Activated naive CD8-positive, alpha-beta T cell treated with anti-CD3 and anti-CD28 coated beads, Interleukin-2, amount 50 U/mL, for 24 hours (primary cell): ENCODE measurements around the gene WASF3.

Experiments used
- ATAC-seq: fragments of 150-1000 bp; cut with Tn5 transposase; one replicate; pipeline ENCODE4 v1.10.0; 2021
- DNase-seq: peaks from one replicate; pipeline ENCODE4 v3.0.0; 2021
- H3K27ac Mint-ChIP-seq: one replicate; pipeline ENCODE4 v1.8.0; 2021; ENCODE audit warnings: mild to moderate bottlenecking, mixed read lengths
- H3K27me3 Mint-ChIP-seq: one replicate; pipeline ENCODE4 v1.8.0; 2021; ENCODE audit warnings: mixed read lengths
- H3K36me3 Mint-ChIP-seq: one replicate; pipeline ENCODE4 v1.8.0; 2021; ENCODE audit warnings: low read depth, mixed read lengths
- H3K4me1 Mint-ChIP-seq: one replicate; pipeline ENCODE4 v1.8.0; 2021; ENCODE audit warnings: mixed read lengths
- H3K4me3 Mint-ChIP-seq: one replicate; pipeline ENCODE4 v1.8.0; 2021; ENCODE audit warnings: mild to moderate bottlenecking, moderate library complexity, mixed read lengths
- H3K9me3 Mint-ChIP-seq: one replicate; pipeline ENCODE4 v1.8.0; 2021; ENCODE audit warnings: mixed read lengths

Gene WASF3

GRCh38 chr13:26658448-26659385 lies 101.2 kb downstream of the WASF3 start:
- Mint-ChIP-seq H3K9me3 (no peaks in the 10 kb centered on the region), H3K36me3 (no peaks in the 10 kb centered on the region), H3K4me3 (no peak overlapping the region), H3K4me1 (no peaks in the 10 kb centered on the region), H3K27me3 (peaks cover 11% of the 10 kb centered on the region), H3K27ac (no peak overlapping the region)
- ATAC-seq (no peak), DNase-seq (no peak)

- H3K27ac Mint-ChIP-seq: no peak overlapping the region
- no peak for ATAC-seq
Observed at GRCh38 chr13:26660185-26660584, 102.7 kb downstream of the WASF3 start.

GRCh38 chr13:26660766-26661165 lies 103.3 kb downstream of the WASF3 start:
- Mint-ChIP-seq H3K9me3 (no peaks in the 10 kb centered on the region), H3K27me3 (peaks cover 11% of the 10 kb centered on the region), H3K27ac (no peak overlapping the region), H3K36me3 (no peaks in the 10 kb centered on the region), H3K4me3 (no peak overlapping the region), H3K4me1 (no peaks in the 10 kb centered on the region)
- DNase-seq (no peak), ATAC-seq (no peak)

More at GRCh38 chr13:26660185-26660584, 102.7 kb downstream of the WASF3 start:
- H3K4me1 Mint-ChIP-seq: no peaks in the 10 kb centered on the region
- H3K36me3 Mint-ChIP-seq: no peaks in the 10 kb centered on the region
- H3K9me3 Mint-ChIP-seq: no peaks in the 10 kb centered on the region
- no peak overlapping the region for H3K4me3 Mint-ChIP-seq
- no peak for DNase-seq
- H3K27me3 Mint-ChIP-seq: peaks cover 11% of the 10 kb centered on the region

- Mint-ChIP-seq H3K27ac (no peak overlapping the region), H3K4me1 (no peaks in the 10 kb centered on the region), H3K27me3 (peaks cover 14% of the 10 kb centered on the region), H3K36me3 (no peaks in the 10 kb centered on the region), H3K9me3 (no peaks in the 10 kb centered on the region), H3K4me3 (no peak overlapping the region)
- ATAC-seq (no peak), DNase-seq (no peak)
Observed at GRCh38 chr13:26663791-26664190, 106.3 kb downstream of the WASF3 start.

GRCh38 chr13:26664286-26664685 lies 106.8 kb downstream of the WASF3 start:
- no peaks in the 10 kb centered on the region for H3K36me3 Mint-ChIP-seq
- no peaks in the 10 kb centered on the region for H3K9me3 Mint-ChIP-seq
- no peak overlapping the region for H3K27ac Mint-ChIP-seq
- no peak overlapping the region for H3K4me3 Mint-ChIP-seq
- H3K27me3 Mint-ChIP-seq: peaks cover 14% of the 10 kb centered on the region
- H3K4me1 Mint-ChIP-seq: no peaks in the 10 kb centered on the region
- ATAC-seq (no peak), DNase-seq (no peak)

GRCh38 chr13:26664876-26665275 lies 107.4 kb downstream of the WASF3 start:
- H3K4me3 Mint-ChIP-seq: no peak overlapping the region
- peaks cover 16% of the 10 kb centered on the region for H3K27me3 Mint-ChIP-seq
- no peaks in the 10 kb centered on the region for H3K36me3 Mint-ChIP-seq
- DNase-seq: no peak
- ATAC-seq: no peak
- H3K4me1 Mint-ChIP-seq: no peaks in the 10 kb centered on the region
- no peaks in the 10 kb centered on the region for H3K9me3 Mint-ChIP-seq
- no peak overlapping the region for H3K27ac Mint-ChIP-seq

- H3K4me3 Mint-ChIP-seq: no peak overlapping the region
- no peaks in the 10 kb centered on the region for H3K4me1 Mint-ChIP-seq
- DNase-seq (no peak), ATAC-seq (no peak)
- peaks cover 10% of the 10 kb centered on the region for H3K27me3 Mint-ChIP-seq
- H3K9me3 Mint-ChIP-seq: no peaks in the 10 kb centered on the region
- no peaks in the 10 kb centered on the region for H3K36me3 Mint-ChIP-seq
- H3K27ac Mint-ChIP-seq: no peak overlapping the region
Observed at GRCh38 chr13:26668357-26669146, 111.1 kb downstream of the WASF3 start.

GRCh38 chr13:26673890-26674289 lies 116.4 kb downstream of the WASF3 start:
- H3K4me1 Mint-ChIP-seq: no peaks in the 10 kb centered on the region
- peaks cover 7% of the 10 kb centered on the region for H3K27me3 Mint-ChIP-seq
- H3K9me3 Mint-ChIP-seq: no peaks in the 10 kb centered on the region
- ATAC-seq (no peak), DNase-seq (no peak)
- H3K4me3 Mint-ChIP-seq: no peak overlapping the region
- H3K36me3 Mint-ChIP-seq: no peaks in the 10 kb centered on the region
- no peak overlapping the region for H3K27ac Mint-ChIP-seq

GRCh38 chr13:26677156-26677555 lies 119.7 kb downstream of the WASF3 start:
- no peak overlapping the region for H3K27ac Mint-ChIP-seq
- H3K4me1 Mint-ChIP-seq: no peaks in the 10 kb centered on the region
- ATAC-seq (no peak), DNase-seq (no peak)
- peaks cover 2% of the 10 kb centered on the region for H3K27me3 Mint-ChIP-seq
- H3K36me3 Mint-ChIP-seq: no peaks in the 10 kb centered on the region
- H3K4me3 Mint-ChIP-seq: no peak overlapping the region
- no peaks in the 10 kb centered on the region for H3K9me3 Mint-ChIP-seq

GRCh38 chr13:26678330-26678729 lies 120.8 kb downstream of the WASF3 start:
- H3K4me3 Mint-ChIP-seq: no peak overlapping the region
- peaks cover 6% of the 10 kb centered on the region for H3K27me3 Mint-ChIP-seq
- no peaks in the 10 kb centered on the region for H3K4me1 Mint-ChIP-seq
- DNase-seq (no peak), ATAC-seq (no peak)
- no peaks in the 10 kb centered on the region for H3K9me3 Mint-ChIP-seq
- no peak overlapping the region for H3K27ac Mint-ChIP-seq
- no peaks in the 10 kb centered on the region for H3K36me3 Mint-ChIP-seq

GRCh38 chr13:26678796-26679195 lies 121.3 kb downstream of the WASF3 start:
- H3K4me1 Mint-ChIP-seq: no peaks in the 10 kb centered on the region
- no peak for ATAC-seq
- DNase-seq: no peak
- no peaks in the 10 kb centered on the region for H3K36me3 Mint-ChIP-seq
- peaks cover 6% of the 10 kb centered on the region for H3K27me3 Mint-ChIP-seq
- no peak overlapping the region for H3K4me3 Mint-ChIP-seq
- no peak overlapping the region for H3K27ac Mint-ChIP-seq
- no peaks in the 10 kb centered on the region for H3K9me3 Mint-ChIP-seq

GRCh38 chr13:26679411-26680122 lies 122.1 kb downstream of the WASF3 start:
- Mint-ChIP-seq H3K27me3 (peaks cover 7% of the 10 kb centered on the region), H3K27ac (no peak overlapping the region), H3K4me3 (no peak overlapping the region), H3K9me3 (no peaks in the 10 kb centered on the region), H3K36me3 (no peaks in the 10 kb centered on the region), H3K4me1 (no peaks in the 10 kb centered on the region)
- DNase-seq: no peak
- no peak for ATAC-seq

- Mint-ChIP-seq H3K27ac (no peak overlapping the region), H3K4me1 (no peaks in the 10 kb centered on the region), H3K4me3 (no peak overlapping the region), H3K36me3 (no peaks in the 10 kb centered on the region), H3K9me3 (no peaks in the 10 kb centered on the region), H3K27me3 (peaks cover 9% of the 10 kb centered on the region)
- DNase-seq: no peak
- no peak for ATAC-seq
Observed at GRCh38 chr13:26680123-26680450, 122.6 kb downstream of the WASF3 start.

GRCh38 chr13:26680572-26680971 lies 123.1 kb downstream of the WASF3 start:
- Mint-ChIP-seq H3K4me1 (no peaks in the 10 kb centered on the region), H3K4me3 (no peak overlapping the region), H3K36me3 (no peaks in the 10 kb centered on the region), H3K9me3 (no peaks in the 10 kb centered on the region), H3K27ac (no peak overlapping the region), H3K27me3 (peaks cover 11% of the 10 kb centered on the region)
- no peak for ATAC-seq
- DNase-seq: no peak
